GM19240 (cell line): Measurements from ENCODE around the gene EPN2.

Experiments
- DNase-seq: peaks from one replicate; pipeline ENCODE4 v3.0.0; 2011; ENCODE audit warnings: low spot score; ENCODE audit not compliant: insufficient read length

The EPN2 gene

DNA sequence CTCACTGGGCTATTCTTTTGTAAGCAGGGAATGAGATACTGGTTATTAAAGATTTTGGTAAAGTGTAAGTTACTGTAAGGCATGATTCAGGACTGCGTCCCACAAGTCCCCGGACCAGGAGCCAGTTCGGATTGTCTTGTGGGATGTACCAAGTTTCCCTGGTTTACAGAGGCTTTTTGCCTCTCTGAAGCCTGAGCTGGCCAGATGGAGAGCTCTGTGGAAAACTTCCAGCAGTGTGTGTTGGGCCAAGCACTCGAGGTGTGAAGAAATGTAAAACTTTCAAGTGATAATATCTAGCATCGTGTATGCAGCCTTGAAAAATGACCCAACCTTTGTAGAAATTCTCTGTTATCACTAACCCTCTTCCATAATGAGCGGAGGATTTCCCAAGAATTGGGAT is 2.4 kb downstream of the EPN2 start:
- no peak for DNase-seq

DNA sequence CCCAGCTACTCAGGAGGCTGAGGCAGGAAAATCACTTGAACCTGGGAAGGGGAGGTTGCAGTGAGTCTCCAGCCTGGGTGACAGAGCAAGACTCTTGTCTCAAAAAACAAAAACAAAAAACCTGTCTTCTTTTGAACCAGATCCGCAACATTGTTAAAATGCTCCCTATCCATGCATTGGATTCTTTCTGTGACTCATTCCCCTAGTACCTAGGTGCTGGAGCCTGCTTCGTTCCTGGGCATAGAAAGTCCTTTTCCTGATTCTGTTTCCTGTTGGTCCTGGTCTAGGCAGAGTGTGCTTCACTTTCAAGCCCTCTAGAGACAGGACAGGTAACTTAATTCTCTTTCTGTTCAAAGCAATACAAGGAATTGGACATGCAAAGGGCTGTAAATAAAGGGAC is 5.2 kb downstream of the EPN2 start:
- no peak for DNase-seq

DNA sequence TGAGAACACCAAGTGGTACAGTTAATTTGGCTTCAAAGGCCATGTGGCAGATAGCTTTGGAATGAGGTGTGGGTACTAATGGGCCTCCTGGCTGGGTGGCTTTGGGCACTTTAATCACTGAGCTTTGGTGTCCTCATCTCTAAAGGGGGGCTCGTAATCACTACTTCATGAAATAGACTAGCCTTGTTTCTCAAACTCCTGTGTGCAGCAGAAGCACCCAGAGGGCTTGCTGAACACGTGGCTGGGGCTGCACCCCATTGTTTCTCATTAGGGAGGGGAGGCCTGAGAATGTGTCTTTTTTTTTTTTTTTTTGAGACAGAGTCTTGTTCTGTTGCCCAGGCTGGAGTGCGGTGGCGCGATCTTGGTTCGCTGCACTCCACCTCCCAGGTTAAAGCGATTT is 5.8 kb downstream of the EPN2 start:
- DNase-seq: no peak

DNA sequence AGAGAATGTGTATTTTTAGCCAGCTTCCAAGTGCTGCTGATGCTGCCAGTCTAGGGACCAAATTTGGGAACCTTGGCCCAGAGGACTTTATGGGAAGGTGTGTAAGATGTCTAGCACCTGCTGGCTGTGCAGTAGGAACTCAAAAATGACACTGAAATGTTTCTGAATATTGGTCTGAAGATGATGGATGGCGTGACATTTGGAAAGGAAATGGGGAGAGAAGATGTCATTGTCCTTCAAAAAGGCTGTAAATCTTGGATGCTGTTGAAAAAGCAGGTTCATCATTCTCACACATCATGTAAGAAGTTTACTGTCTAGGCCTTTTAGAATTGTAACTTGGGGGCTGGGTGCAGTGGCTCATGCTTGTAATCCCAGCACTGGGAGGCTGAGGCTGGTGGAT is 6.7 kb downstream of the EPN2 start:
- DNase-seq: no peak

DNA sequence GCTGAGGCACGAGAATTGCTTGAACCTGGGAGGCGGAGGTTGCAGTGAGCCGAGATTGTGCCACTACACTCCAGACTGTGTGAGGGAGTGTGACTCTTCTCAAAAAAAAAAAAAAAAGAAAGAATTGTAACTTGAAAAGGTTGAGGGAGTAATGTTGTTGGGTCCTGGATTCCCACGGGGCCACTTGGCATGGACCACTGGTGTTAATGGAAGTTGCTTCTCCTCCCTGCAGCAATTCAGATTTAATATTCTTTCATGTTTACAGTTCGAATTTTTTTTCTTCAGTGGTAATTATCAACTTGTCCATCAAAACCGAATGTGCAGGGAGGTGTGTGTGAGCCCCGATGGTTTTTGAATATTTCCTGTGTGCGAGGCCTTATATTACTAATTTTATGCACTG is 7.2 kb downstream of the EPN2 start:
- DNase-seq: no peak

DNA sequence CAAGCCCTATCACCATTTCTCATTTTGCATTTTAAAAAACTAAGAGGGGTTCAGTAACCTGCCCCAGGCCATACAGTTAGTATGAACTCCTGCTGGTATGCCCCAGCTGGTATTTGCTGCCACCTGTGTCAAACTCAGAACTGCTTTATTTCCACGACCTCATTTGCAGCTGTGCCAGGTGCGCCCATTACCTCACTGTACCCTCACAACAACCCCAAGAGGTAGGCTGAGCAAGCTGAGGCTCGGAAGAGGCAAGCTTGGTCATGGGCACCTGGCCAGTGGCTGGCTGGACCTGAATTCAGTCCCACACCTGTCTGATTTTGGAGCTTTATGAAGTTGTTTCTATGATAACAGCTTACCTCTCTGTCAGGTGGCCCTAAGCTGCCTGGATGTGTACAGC is 7.6 kb downstream of the EPN2 start:
- no peak for DNase-seq

DNA sequence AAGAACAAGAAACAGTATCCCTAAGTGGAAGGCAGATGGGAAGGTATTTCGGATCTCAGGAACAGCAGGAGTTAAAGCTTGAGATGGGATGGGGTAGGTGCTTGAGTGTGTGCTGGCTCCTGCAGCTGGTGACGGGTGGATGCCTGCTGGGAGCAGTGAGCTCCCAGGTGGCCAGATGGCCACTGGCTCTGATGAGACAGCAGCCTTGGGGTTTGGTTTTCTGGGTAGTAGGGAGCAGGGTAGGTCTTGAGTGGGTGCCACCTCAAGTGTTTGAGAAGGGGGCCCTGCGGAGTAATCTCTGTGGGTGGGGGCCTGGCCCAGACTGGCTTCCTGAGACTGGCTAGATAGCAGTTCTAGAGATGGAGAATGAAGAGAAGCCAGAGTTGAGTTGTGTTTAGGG is 10.3 kb downstream of the EPN2 start:
- DNase-seq: no peak

DNA sequence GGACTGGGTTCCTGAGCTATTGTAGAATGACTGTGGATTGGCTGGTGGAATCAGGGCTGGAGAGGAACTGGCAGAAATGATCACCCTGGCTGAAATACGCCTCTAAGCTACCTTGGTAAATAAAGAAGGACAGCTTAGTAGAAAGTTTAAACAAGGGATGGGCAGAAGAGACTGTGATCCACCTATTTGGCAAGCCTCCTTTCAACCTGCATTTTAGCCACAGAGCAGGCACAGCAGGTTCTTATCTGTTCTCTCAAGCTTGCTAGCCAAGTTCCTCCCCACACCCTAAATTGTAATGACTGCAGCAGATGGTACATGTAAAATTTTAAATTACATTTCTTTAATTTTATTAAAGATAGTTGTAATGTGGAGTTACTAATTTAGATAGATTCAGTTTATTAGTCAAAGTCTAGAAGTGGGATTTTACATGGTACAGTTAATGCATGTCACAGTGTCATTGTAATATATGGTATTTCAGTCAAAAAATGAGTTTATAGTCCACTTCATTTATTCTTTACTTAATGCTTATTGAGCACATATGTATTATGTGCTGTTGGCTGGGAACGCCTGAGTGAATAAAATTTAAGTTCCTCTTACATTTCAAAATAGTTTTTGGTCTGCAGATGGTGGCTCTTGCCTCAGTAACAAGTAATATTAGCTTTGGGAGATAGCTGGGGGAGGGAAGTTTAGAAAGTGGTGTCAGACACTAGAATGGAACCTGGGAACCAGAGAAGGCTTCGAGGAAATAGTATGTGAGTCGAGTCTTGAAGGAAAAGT is 11.2 kb downstream of the EPN2 start:
- DNase-seq: no peak

DNA sequence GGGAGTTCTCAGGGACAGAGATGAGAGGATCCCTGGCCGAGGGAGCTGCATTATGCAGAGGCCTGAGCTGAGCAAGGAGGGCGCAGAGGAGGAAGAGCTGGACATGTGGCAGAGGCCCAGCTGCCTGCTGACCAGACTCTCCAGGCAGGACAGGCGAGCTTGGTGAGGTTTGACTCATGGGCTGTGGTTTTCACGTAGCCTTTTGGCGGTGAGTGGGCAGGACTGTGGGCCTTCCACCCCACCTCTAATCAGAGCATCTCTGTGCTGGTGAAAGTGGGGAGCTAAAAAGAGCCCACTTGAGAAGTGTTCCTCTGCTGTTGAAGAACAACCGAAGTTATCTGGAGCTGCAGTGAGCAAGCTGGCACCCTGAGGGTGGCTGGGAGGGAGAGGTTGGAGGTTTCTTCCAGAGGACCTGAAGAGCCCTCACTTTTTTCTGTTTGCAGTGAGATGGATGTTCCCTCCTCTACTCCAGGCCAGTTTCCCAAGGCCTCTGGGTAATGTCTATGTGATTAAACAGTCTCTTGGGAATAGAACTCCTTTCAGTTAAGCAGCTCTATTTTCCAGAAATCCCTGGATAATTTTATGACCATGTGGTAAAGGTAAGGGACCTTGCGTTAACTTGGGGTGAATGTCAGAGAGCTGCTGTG is 11.9 kb downstream of the EPN2 start:
- no peak for DNase-seq

DNA sequence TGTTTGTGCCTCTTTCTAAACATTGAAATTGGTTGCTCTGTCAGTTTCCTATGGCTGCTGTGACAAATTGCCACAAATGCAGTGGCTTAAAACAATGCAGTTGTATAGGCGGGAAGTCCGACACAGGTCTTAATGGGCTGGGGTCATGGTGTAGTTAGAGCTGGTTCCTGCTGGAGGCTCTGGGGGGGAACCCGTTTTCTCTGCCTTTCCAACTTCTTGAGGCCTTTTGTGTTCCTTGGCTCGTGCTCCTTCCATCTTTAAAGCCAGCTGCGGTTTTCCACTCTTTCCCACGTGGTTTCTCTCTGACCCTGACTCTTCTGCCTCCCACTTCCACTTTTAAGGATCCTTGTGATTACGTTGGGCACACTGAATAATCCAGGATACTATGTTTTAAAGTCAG is 12.5 kb downstream of the EPN2 start:
- no peak for DNase-seq

DNA sequence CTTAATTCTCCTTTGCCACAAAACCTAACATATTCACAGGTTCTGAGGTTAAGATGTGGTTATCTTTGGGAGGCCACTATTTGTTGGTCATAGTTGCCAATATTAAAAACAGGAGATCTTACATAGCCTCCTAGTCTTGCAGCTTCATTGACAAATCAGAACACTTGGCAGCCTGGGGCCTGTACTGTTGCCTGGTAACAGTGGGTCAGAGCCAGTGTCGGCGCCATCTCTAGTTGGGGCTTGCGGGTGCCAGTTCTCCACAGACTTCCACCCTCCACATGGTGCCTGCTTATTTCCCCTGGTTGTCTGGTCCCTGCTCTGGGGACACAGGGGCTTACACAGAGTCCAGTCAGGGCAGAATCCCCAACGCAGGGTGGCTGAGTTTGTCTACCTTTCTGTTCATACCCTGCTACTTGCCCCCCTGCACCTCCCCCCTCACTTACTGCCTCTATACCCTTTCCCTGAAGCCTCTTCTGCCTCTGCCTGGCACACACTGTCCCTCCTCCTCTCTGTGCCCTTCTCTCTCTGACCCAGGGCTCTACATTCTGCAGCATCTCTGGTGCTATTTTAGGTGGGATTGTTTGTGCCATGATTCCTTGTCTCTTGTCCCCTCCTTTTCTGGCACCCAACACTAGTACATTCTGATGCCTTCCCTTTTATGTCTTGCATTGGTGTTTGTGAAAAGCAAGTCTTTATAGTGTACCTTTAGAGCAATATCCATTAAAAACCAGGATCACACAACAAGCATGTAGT is 13.4 kb downstream of the EPN2 start:
- no peak for DNase-seq

DNA sequence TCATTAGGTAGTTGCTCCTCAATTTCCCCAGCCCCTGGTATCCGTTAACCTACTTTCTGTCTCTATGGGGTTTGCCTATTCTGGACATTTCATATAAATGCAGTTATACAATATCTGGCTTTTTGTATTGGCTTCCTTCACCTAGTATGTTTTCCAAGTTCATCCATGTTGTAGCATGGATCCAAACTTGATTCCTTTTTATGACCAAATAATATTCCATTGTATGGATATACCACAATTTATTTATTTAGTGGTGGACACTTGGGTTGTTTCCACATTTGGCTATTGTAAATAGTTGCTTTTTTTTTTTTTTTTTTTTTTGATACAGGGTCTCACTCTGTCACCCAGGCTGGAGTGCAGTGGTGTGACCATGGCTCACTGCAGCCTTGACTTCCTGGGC is 15.9 kb downstream of the EPN2 start:
- DNase-seq: no peak

DNA sequence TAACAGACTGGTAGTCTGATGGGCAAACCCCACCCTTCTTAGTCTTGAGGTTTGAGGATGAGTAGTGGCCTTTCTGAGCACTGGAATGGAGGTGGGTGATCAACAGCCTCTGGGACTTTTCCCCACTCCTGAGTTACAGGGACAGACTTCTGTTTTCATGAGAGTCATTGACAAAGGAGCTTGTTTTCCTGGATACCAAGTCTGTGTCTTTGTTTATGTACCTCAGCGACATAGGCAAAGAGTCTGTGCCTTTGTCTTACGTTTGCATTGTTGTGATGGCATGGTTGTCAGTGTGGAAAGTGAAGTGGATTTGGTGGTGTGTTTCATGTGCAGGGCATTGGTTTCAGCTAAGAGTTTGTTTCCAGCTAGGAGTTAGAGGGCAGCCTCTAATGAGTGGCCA is 17.5 kb downstream of the EPN2 start:
- DNase-seq: no peak

DNA sequence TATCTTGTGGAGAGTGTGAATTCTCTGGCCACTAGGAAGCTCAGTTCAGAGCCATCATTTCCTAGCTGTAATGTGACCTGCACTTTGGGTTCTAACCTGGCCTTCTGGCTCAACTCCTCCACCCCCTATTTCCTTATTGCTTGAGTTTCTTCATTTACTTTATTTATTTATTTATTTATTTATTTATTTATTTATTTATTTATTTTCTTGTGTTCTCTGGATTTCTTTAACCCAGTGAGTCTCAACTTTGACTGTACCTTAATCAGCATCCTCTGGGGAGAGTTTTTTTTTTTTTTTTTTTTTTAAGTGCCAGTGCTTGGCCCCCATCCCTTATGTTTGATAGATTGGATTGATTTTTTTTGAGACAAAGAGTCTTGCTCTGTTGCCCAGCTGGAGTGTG is 18.1 kb downstream of the EPN2 start:
- no peak for DNase-seq

DNA sequence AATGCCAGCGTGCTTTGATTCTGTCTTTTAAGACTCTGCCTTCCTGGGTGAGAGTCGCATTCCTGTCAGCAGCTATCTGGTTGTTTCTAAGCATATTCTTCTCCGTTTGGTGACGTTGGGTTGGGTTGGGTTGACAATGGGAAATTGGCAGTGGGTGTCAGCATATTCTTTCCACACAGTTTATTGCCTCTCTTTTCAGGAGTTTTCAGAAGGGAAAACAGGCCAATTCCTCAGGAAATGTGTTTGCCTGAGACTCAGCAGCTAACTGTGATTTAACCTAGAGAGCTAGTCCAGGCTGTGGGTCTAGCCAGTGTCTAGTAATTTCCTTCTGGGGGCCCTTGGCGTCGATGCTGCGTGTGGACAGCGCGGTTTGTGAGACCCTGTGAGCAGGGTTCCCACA is 21.2 kb downstream of the EPN2 start:
- no peak for DNase-seq

DNA sequence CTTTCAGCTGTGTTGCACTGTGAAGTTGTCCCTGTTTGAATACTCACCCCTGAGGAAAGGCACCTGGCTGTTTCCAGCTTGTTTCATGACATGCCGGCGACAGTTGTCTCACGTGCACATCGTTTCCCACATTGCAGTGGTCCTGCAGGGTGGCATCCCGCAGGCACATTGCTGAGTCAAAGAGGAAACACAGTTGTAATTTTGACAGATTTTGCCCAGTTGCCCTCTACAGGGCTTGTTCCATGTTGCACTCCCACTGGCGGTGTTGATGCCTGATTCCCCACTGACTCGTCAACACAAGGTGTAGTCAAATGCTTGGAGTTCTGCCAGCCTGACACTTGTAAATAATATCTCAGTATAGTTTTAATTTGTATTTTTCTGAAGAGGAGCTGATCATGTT is 23.8 kb downstream of the EPN2 start:
- DNase-seq: no peak

DNA sequence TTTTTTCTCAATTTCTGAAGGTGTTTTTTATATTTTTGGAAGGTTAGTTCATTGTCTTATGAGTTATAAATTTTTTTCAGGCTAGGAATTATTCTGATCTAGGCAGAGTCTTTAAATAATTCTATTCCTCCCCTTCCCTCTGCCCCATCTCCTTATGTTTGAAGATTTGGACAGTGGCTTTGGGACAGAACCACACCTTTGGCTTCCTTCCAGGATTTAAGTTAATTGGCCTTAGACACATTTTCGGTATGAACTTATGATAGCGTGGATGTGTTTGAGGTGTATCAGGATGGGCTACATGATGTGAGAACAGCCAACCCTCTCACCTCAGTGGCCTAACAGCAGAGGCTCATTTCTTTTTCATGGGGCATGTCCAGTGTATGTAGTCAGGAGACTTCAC is 24.3 kb downstream of the EPN2 start:
- DNase-seq: no peak

DNA sequence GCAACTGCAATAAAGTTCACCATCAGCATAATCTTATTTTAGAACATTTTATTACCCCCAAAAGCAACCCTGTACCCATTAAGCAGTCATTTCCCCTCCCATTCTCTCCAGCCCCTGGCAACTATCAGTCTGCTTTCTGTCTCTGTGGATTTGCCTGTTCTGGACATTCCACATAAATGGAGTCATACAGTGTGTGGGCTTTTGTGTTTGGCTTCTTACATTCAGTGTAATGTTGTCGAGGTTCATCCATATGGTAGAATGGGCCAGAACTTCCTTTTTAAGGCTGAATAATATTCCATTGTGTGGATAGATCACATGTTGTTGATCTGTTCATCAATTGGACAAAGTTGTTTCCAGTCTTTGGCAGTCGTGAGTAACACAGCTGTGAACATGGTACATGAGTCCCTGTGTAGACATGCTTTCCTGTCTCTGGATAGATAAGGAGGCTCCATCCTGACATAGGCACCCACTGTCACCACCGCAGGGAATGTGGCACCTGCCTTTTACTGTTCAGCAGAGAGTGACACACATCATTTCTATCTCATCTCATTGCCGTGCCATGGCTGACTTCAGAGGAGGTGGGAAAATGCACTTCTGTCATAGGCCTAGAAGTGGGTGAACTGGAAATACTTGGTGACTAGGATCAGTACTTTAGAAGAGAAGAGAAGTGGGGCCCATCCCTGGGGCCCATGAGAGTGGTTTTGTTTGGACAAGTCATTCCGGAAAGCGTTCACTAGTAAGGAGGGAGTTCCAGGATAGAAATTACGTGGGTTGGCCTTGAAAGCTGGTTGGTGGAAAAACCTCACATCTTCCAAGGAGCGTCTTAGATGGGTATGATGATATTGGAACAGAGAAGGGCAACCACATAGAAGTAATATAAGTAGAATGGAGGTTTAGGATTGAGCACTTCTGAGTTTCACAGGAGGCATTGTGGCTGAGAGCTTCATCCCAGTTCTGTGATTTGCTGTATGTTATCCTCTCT is 25.8 kb downstream of the EPN2 start:
- DNase-seq: no peak

DNA sequence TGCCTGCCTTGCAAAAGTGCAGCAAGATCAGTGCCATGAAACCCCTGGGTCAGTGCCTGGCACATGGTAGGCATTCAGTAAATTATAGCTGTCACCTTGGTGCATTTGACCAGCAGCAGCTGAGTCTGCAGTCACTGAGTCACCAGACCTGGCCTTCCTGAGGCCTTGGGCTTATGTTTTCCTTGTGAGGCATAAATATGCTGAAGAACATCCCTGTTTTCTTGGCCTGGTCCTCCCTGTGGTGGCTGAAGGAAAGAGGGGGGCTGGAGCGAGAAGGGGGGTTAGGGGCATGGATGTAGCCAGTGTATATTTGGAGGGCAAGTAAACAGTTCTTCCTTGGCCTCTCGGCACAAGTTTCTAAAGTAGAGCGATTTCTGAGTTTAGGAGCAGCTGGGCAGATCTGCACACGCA is 26.5 kb downstream of the EPN2 start:
- no peak for DNase-seq

DNA sequence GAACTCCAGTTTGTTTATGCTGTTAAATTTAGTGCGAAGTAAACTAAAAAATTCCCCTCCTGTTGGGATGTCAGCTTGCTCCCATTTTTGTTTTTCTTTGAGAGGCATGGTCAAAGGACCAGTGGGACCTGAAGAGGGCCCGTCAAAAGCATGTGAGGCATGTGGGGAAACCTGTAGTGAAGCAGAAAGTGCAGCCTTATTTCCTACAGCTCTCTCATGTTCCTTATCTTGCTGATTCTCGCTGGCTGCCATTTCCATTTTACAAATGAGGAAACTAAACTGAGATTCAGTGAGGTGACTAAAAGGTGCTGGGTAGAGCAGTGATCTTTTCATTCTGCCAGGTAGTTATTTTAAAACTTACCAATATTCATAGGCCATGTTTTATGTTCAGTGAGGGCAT is 27.1 kb downstream of the EPN2 start:
- DNase-seq: no peak

DNA sequence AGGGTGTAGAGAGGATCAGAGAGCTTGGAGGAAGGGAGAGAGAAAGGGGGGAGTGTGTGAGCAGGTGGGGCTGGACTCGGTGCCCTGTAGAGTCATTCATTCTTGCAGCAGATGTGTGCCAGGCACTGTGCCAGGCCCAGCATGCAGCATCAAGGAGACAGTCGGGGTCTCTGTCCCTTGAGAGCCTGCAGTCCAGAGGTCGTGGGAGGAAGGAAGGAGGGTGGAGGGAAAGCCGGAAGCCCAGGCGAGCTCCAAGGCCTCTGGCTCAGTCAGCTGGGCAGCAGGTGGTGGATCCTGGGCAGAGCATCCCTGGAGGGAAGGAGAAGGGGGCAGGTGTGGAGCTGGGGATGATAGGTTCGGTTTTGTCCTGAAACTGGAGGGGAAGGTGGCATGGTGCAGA is 27.5 kb downstream of the EPN2 start:
- DNase-seq: no peak
